Vagina (tissue), 2 donors: ENCODE measurements around the gene SLC9A7. TPM values are rescaled to one million over a fixed set of nuclear protein-coding genes. Genes with fewer than 3 reads are reported as not detected.

ENCODE experiments used
- DNase-seq, 2 donors: peaks; one replicate each; pipeline ENCODE4 v3.0.0-alpha.2; 2017; ENCODE audit errors: extremely low spot score in 2 of 2
- H3K27ac ChIP-seq: fragments of 200-600 bp; sonication (generic); one replicate; pipeline ENCODE4 v1.5.1; 2019
- H3K27me3 ChIP-seq: fragments of 200-600 bp; sonication (generic); one replicate; pipeline ENCODE4 v1.5.1; 2019
- H3K36me3 ChIP-seq, 2 donors: fragments of 200-600 bp; sonication (generic); one replicate each; pipeline ENCODE4 v1.5.1; 2017 to 2019
- H3K4me1 ChIP-seq: fragments of 200-600 bp; sonication (generic); one replicate; pipeline ENCODE4 v1.5.1; 2019
- H3K4me3 ChIP-seq, 2 donors: fragments of 200-600 bp; sonication (generic); 1 replicate in 1 of 2; 2 replicates in 1 of 2; pipeline ENCODE4 v1.5.1; 2016 to 2019
- H3K9me3 ChIP-seq: fragments of 200-600 bp; sonication (generic); one replicate; pipeline ENCODE4 v1.5.1; 2019
- CTCF ChIP-seq, 3 experiments: fragments of 450-650 bp in 2 of 3; fragments of 200-600 bp in 1 of 3; sonication (generic) in 1 of 3; IDR thresholded peaks; one replicate each; pipeline ENCODE4 v1.5.1; 2017 to 2019; ENCODE audit warnings: antibody characterized with exemption in 3 of 3, mild to moderate bottlenecking in 2 of 3, moderate library complexity in 2 of 3
- POLR2A ChIP-seq, 2 donors: fragments of 450-650 bp; IDR thresholded peaks; one replicate each; pipeline ENCODE4 v1.6.1; 2017; ENCODE audit warnings: antibody characterized with exemption in 2 of 2, mild to moderate bottlenecking in 2 of 2, moderate library complexity in 2 of 2
- POLR2AphosphoS5 ChIP-seq, 2 donors: sonication (generic); formaldehyde crosslinking; IDR thresholded peaks; one replicate each; pipeline ENCODE4 v1.9.0; 2017; ENCODE audit warnings: antibody characterized with exemption in 2 of 2, mild to moderate bottlenecking in 2 of 2, low read depth in 1 of 2; ENCODE audit not compliant: insufficient read depth in 1 of 2
- intact Hi-C: fragments of 100-400 bp; cut with DNase I; formaldehyde crosslinking; loops from one replicate; pipeline ENCODE4 v1.15.1; 2023
- total RNA-seq: library from RNA; depleted of rRNA; stranded (reverse); fragments of >200 nt; gene quantifications from one replicate; pipeline ENCODE4 v1.2.3, GENCODE V29; 2016

SLC9A7 gene
- total RNA-seq, 1 donor from 2014 or later = 4.2 TPM

- intact Hi-C loops = no loop called here
Observed at GRCh38 chrX:46572340-46572936, 186.5 kb downstream of the SLC9A7 start.

GRCh38 chrX:46571423-46572339 lies 187.2 kb downstream of the SLC9A7 start:
- no peaks in the 10 kb centered on the region for H3K9me3 ChIP-seq
- H3K4me3 ChIP-seq = no peak overlapping the region
- TF ChIP-seq CTCF (IDR thresholded peaks at IDR 0.05) (no peak), POLR2A (IDR thresholded peaks at IDR 0.05) (no peak), POLR2AphosphoS5 (IDR thresholded peaks at IDR 0.05; ENCODE audit: insufficient read depth in 1 of 2, low read depth in 1 of 2) (no peak)
- H3K27ac ChIP-seq = no peak overlapping the region
- H3K27me3 ChIP-seq = no peaks in the 10 kb centered on the region
- no peak for DNase-seq
- H3K36me3 ChIP-seq = no peaks in the 10 kb centered on the region
- no peaks in the 10 kb centered on the region for H3K4me1 ChIP-seq
- intact Hi-C loops = no loop called here

More at GRCh38 chrX:46572340-46572936, 186.5 kb downstream of the SLC9A7 start:
- H3K27me3 ChIP-seq = no peaks in the 10 kb centered on the region
- no peak for DNase-seq
- no peaks in the 10 kb centered on the region for H3K36me3 ChIP-seq
- no peak overlapping the region for H3K4me3 ChIP-seq
- no peak overlapping the region for H3K27ac ChIP-seq
- H3K9me3 ChIP-seq = no peaks in the 10 kb centered on the region
- TF ChIP-seq CTCF (IDR thresholded peaks at IDR 0.05) (no peak), POLR2A (IDR thresholded peaks at IDR 0.05) (no peak), POLR2AphosphoS5 (IDR thresholded peaks at IDR 0.05; ENCODE audit: insufficient read depth in 1 of 2, low read depth in 1 of 2) (no peak)
- H3K4me1 ChIP-seq = no peaks in the 10 kb centered on the region

- TF ChIP-seq CTCF (IDR thresholded peaks at IDR 0.05) (no peak), POLR2AphosphoS5 (IDR thresholded peaks at IDR 0.05; ENCODE audit: insufficient read depth in 1 of 2, low read depth in 1 of 2) (no peak), POLR2A (IDR thresholded peaks at IDR 0.05) (no peak)
- no peak for DNase-seq
- Histone ChIP-seq H3K4me1 (no peaks in the 10 kb centered on the region), H3K36me3 (no peaks in the 10 kb centered on the region), H3K27me3 (no peaks in the 10 kb centered on the region), H3K27ac (no peak overlapping the region), H3K4me3 (no peak overlapping the region), H3K9me3 (no peaks in the 10 kb centered on the region)
- intact Hi-C loops = no loop called here
Observed at GRCh38 chrX:46569621-46570020, 189.3 kb downstream of the SLC9A7 start.

- H3K4me3 ChIP-seq = no peak overlapping the region
Observed at GRCh38 chrX:46567388-46567787, 191.5 kb downstream of the SLC9A7 start.

More at GRCh38 chrX:46567388-46567787, 191.5 kb downstream of the SLC9A7 start:
- TF ChIP-seq POLR2AphosphoS5 (IDR thresholded peaks at IDR 0.05; ENCODE audit: insufficient read depth in 1 of 2, low read depth in 1 of 2) (no peak), POLR2A (IDR thresholded peaks at IDR 0.05) (no peak), CTCF (IDR thresholded peaks at IDR 0.05) (no peak)
- DNase-seq = no peak
- no peaks in the 10 kb centered on the region for H3K9me3 ChIP-seq
- H3K27me3 ChIP-seq = no peaks in the 10 kb centered on the region
- intact Hi-C loops = no loop called here
- no peaks in the 10 kb centered on the region for H3K36me3 ChIP-seq
- no peaks in the 10 kb centered on the region for H3K4me1 ChIP-seq
- no peak overlapping the region for H3K27ac ChIP-seq
